ENCODE data around the gene APEX1. TPM values are rescaled to one million over a fixed set of nuclear protein-coding genes. Genes with fewer than 3 reads are reported as not detected.

The APEX1 gene
- total RNA-seq, 5 donors from 2014 or later (not counting 1 experiment from before 2014, with no cell fraction given) = 92.9 to 142 (median 120) TPM

DNA sequence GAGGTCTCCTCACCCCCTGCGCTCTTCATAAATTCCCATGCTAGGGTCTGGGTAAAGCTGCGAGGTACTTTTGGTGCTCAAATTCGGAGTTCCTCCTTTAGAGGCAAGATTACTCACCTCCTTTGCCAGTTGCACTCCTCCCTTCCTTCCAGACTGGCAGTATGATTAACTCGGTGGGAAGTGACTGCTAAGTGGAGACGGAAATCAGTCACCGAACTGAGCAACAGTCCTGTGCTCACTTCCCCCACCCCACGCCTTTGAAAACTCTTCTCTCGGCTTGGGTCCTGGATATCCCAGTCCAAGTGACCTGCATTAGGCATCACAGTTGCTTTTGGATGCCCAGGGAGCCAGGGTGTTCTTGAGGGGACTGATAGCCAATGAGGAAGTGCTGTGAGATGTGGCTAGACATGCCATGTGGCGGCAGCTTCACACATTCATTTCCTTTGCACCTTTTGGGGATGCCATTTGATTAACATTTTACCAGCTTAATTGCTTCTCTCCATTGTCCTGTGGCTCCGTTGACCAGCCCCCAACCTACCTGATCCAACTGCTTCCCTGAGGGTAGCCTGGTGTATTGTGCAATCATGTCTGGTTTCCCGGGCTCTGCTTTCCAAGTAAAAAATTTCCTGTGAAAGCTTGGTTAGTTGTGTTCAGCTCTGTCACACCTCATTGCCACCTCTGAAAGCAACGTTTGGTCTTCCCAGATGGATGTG, 15.0 kb downstream of the APEX1 start:
- ATAC-seq (replicated peaks in 1 of 4) (peak; percentile 40 to 55 (median 44)), DNase-seq (peak in 27 of 35 experiments; percentile 4 to 62 (median 19))
- Histone ChIP-seq H3K4me3 (ENCODE audit: control insufficient read depth in 1 of 2, extremely low read depth in 1 of 2, low read length in 1 of 2) (peak overlapping the region; percentile 74 to 86), H3K9me3 (no peaks in the 10 kb centered on the region), H3K4me1 (ENCODE audit: control insufficient read depth in 1 of 2, extremely low read depth in 1 of 2, insufficient read depth in 2 of 2, low read length in 2 of 2) (peaks cover 19 to 33% of the 10 kb centered on the region in 2 experiments), H3K36me3 (ENCODE audit: control insufficient read depth in 2 of 2, extremely low read depth in 1 of 2, insufficient read depth in 1 of 2, low read length in 1 of 2) (peaks cover 0 to 30% of the 10 kb centered on the region in 2 donors), H3K27me3 (replicated peaks in 1 of 2; ENCODE audit: control insufficient read depth in 2 of 2, extremely low read depth in 1 of 2, insufficient read depth in 2 of 2, low read length in 1 of 2) (no peaks in the 10 kb centered on the region), H3K27ac (ENCODE audit: low read length) (peak overlapping the region; percentile 59)
- POLR2A ChIA-PET = interaction anchor here (0.7 to 2.2 kb wide), 8 partner anchors 8 to 128 kb away, joined by 3 to 21 read pairs (median 3); partner anchors contain the start of genes PIP4P1 (in 2 of the 2), APEX1 (in 1 of the 2), OSGEP (in 1 of the 2) and PARP2 (in 1 of the 2)
- Mint-ChIP-seq H3K27me3 (no peaks in the 10 kb centered on the region), H3K4me1 (peaks cover 48 to 57% (median 56%) of the 10 kb centered on the region in 3 donors), H3K36me3 (peaks cover 36% of the 10 kb centered on the region), H3K27ac (peak overlapping the region; percentile 93 to 98), H3K9me3 (no peaks in the 10 kb centered on the region), H3K4me3 (peak overlapping the region; percentile 92 to 99 (median 97))
- WGBS (ENCODE audit: insufficient coverage) = no CpG with 5 or more reads among the region's 12 CpGs
- CTCF ChIA-PET = interaction anchor here (0.5 to 1.8 kb wide), 10 partner anchors 9 to 908 kb away, joined by 3 to 9 read pairs (median 4); partner anchors contain the start of gene PIP4P1 (in 1 of the 2)

DNA sequence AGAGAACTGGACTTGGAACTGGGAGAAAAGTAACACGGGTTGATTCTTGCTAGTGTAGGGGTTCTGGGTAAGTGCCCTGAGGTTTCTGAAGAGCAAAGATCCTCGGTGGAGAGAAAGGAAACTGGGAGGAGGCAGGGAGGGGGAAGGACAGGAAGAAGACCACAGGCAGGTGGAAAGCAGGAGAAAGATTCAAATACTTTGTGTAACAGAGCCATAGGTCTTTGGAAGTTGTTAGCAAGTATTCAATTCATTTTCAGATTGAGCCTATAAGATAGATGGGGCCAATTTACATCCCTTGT, 15.5 kb downstream of the APEX1 start:
- CTCF ChIA-PET = interaction anchor here in 1 of 2 donors (0.5 to 1.8 kb wide), 4 partner anchors 9 to 139 kb away, joined by 3 to 9 read pairs (median 4); partner anchors contain the start of gene PIP4P1
- peak overlapping the region; percentile 74 to 86 for H3K4me3 ChIP-seq (ENCODE audit: control insufficient read depth in 1 of 2, extremely low read depth in 1 of 2, low read length in 1 of 2)
- peaks cover 41% of the 10 kb centered on the region for H3K36me3 Mint-ChIP-seq
- ATAC-seq (replicated peaks in 1 of 4) (no peak), DNase-seq (no peak)
- POLR2A ChIA-PET = interaction anchor here (0.7 to 2.2 kb wide), 4 partner anchors 9 to 100 kb away, joined by 3 to 21 read pairs (median 8); partner anchors contain the start of genes APEX1 (in 1 of the 2), OSGEP (in 1 of the 2) and PIP4P1 (in 1 of the 2)
- H3K4me1 ChIP-seq (ENCODE audit: control insufficient read depth in 1 of 2, extremely low read depth in 1 of 2, insufficient read depth in 2 of 2, low read length in 2 of 2) = peaks cover 19 to 35% of the 10 kb centered on the region in 2 experiments
- no peaks in the 10 kb centered on the region for H3K27me3 ChIP-seq (replicated peaks in 1 of 2; ENCODE audit: control insufficient read depth in 2 of 2, extremely low read depth in 1 of 2, insufficient read depth in 2 of 2, low read length in 1 of 2)
- H3K27me3 Mint-ChIP-seq = no peaks in the 10 kb centered on the region
- H3K9me3 ChIP-seq = no peaks in the 10 kb centered on the region
- H3K4me3 Mint-ChIP-seq = peak overlapping the region; percentile 92 to 99 (median 97)
- peaks cover 0 to 35% of the 10 kb centered on the region in 2 donors for H3K36me3 ChIP-seq (ENCODE audit: control insufficient read depth in 2 of 2, extremely low read depth in 1 of 2, insufficient read depth in 1 of 2, low read length in 1 of 2)
- peak overlapping the region; percentile 93 to 98 for H3K27ac Mint-ChIP-seq
- WGBS (ENCODE audit: insufficient coverage) = 0% methylated on average over 2 of the region's 2 CpGs
- no peaks in the 10 kb centered on the region for H3K9me3 Mint-ChIP-seq
- H3K4me1 Mint-ChIP-seq = peaks cover 53 to 62% (median 61%) of the 10 kb centered on the region in 3 donors
- peak overlapping the region; percentile 59 for H3K27ac ChIP-seq (ENCODE audit: low read length)

GRCh38 chr14:20472536-20473169, 17.6 kb downstream of the APEX1 start:
- Mint-ChIP-seq H3K27ac (peak overlapping the region; percentile 87 to 88), H3K4me1 (peaks cover 74 to 82% (median 80%) of the 10 kb centered on the region in 3 donors), H3K9me3 (no peaks in the 10 kb centered on the region), H3K27me3 (no peaks in the 10 kb centered on the region), H3K36me3 (peaks cover 62% of the 10 kb centered on the region), H3K4me3 (peak overlapping the region; percentile 62 to 77 (median 73))
- Histone ChIP-seq H3K36me3 (ENCODE audit: control insufficient read depth in 2 of 2, extremely low read depth in 1 of 2, insufficient read depth in 1 of 2, low read length in 1 of 2) (peaks cover 9 to 48% of the 10 kb centered on the region in 2 donors), H3K4me3 (ENCODE audit: control insufficient read depth in 1 of 2, extremely low read depth in 1 of 2, low read length in 1 of 2) (no peak overlapping the region), H3K27ac (ENCODE audit: low read length) (no peak overlapping the region), H3K4me1 (ENCODE audit: control insufficient read depth in 1 of 2, extremely low read depth in 1 of 2, insufficient read depth in 2 of 2, low read length in 2 of 2) (peaks cover 37 to 56% of the 10 kb centered on the region in 2 experiments), H3K9me3 (no peaks in the 10 kb centered on the region), H3K27me3 (replicated peaks in 1 of 2; ENCODE audit: control insufficient read depth in 2 of 2, extremely low read depth in 1 of 2, insufficient read depth in 2 of 2, low read length in 1 of 2) (no peaks in the 10 kb centered on the region)
- ATAC-seq (replicated peaks in 1 of 4) (no peak), DNase-seq (no peak)
- POLR2A ChIA-PET = interaction anchor here in 1 of 2 donors (0.9 to 1.0 kb wide), 2 partner anchors 10 to 18 kb away, joined by 4 read pairs; partner anchors contain the start of genes APEX1 and OSGEP
- WGBS (ENCODE audit: insufficient coverage) = no CpG with 5 or more reads among the region's 2 CpGs
- CTCF ChIA-PET = interaction anchor here in 1 of 2 donors (1.3 kb wide), 2 partner anchors 11 kb away, joined by 4 read pairs; partner anchors contain the start of gene PIP4P1

DNA sequence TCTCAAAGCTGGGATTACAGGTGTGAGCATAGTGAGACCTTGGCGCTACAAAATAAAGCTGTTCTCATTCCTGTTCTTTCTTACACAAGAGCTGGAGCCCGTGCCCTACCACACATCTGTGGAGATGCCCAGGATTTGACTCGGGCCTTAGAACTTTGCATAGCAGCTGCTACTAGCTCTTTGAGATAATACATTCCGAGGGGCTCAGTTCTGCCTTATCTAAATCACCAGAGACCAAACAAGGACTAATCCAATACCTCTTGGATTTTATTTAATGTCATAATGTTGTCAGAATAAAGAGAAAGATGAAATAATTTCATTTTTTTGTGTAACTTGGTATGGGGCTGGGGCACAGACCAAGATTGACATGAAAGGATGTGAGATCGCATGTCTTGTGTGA, 21.8 kb downstream of the APEX1 start:
- Histone ChIP-seq H3K9me3 (no peaks in the 10 kb centered on the region), H3K27me3 (replicated peaks in 1 of 2; ENCODE audit: control insufficient read depth in 2 of 2, extremely low read depth in 1 of 2, insufficient read depth in 2 of 2, low read length in 1 of 2) (no peaks in the 10 kb centered on the region), H3K4me1 (ENCODE audit: control insufficient read depth in 1 of 2, extremely low read depth in 1 of 2, insufficient read depth in 2 of 2, low read length in 2 of 2) (peaks cover 41 to 46% of the 10 kb centered on the region in 2 experiments), H3K36me3 (ENCODE audit: control insufficient read depth in 2 of 2, extremely low read depth in 1 of 2, insufficient read depth in 1 of 2, low read length in 1 of 2) (peaks cover 9 to 59% of the 10 kb centered on the region in 2 donors), H3K4me3 (ENCODE audit: control insufficient read depth in 1 of 2, extremely low read depth in 1 of 2, low read length in 1 of 2) (peak overlapping the region in 1 of 2 donors; percentile 17), H3K27ac (ENCODE audit: low read length) (peak overlapping the region; percentile 76)
- peaks cover 0 to 4% (median 0%) of the 10 kb centered on the region in 3 donors for H3K9me3 Mint-ChIP-seq
- POLR2A ChIA-PET = interaction anchor here in 1 of 2 donors (0.9 kb wide), 1 partner anchor 13 kb away, joined by 4 read pairs; no protein-coding TSS in a partner anchor
- peak overlapping the region; percentile 94 for H3K27ac Mint-ChIP-seq
- H3K27me3 Mint-ChIP-seq = no peaks in the 10 kb centered on the region
- H3K4me3 Mint-ChIP-seq = peak overlapping the region; percentile 46 to 74 (median 52)
- CTCF ChIA-PET = interaction anchor here in 1 of 2 donors (0.8 kb wide), 1 partner anchor 149 kb away, joined by 4 read pairs; no protein-coding TSS in a partner anchor
- peaks cover 88 to 92% (median 88%) of the 10 kb centered on the region in 3 donors for H3K4me1 Mint-ChIP-seq
- peaks cover 71% of the 10 kb centered on the region for H3K36me3 Mint-ChIP-seq
- 49% methylated on average over 4 of the region's 5 CpGs for WGBS (ENCODE audit: insufficient coverage)
- peak in 1 of 4 experiments; percentile 7 for ATAC-seq (replicated peaks in 1 of 4)
- no peak for DNase-seq

DNA sequence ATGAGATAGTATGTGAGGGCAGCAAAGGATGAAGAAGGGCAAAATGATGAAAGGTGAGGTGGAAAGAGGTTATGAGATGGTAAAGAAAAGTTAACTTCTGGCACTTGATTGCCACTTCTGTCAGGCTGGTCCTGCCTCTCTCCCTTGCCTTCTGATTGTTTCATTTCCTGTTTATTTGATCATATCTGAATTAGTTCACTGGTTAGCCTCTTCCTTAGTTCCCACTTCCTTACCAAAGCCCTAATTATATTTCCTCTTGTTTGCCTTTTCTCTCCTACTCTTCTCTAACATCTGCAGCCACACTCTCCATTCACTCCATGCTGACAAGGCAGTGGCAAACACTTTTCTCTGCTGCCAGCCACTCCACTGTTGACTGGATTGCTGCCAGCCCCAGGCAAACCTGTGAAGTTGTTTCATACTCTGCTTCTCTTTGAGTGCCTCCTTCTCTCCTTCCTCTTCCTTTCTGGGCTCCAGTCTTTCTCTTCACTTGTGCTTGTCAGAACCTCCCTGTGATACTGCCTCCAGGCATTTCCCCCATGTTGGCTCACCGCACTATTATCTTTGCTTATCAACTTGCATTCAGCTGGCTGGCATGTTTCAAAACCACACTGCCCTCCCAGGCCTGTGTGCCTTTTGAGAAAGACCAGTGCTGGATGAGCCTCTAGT, 22.3 kb downstream of the APEX1 start:
- H3K4me1 Mint-ChIP-seq = peaks cover 87 to 92% (median 88%) of the 10 kb centered on the region in 3 donors
- H3K27ac Mint-ChIP-seq = peak overlapping the region; percentile 94
- peak; percentile 82 to 93 (median 86) for ATAC-seq (replicated peaks in 1 of 4)
- H3K36me3 Mint-ChIP-seq = peaks cover 66% of the 10 kb centered on the region
- H3K4me3 ChIP-seq (ENCODE audit: control insufficient read depth in 1 of 2, extremely low read depth in 1 of 2, low read length in 1 of 2) = peak overlapping the region; percentile 3 to 56
- peaks cover 9 to 56% of the 10 kb centered on the region in 2 donors for H3K36me3 ChIP-seq (ENCODE audit: control insufficient read depth in 2 of 2, extremely low read depth in 1 of 2, insufficient read depth in 1 of 2, low read length in 1 of 2)
- WGBS (ENCODE audit: insufficient coverage) = no CpG with 5 or more reads among the region's 1 CpG
- H3K27ac ChIP-seq (ENCODE audit: low read length) = peak overlapping the region; percentile 76
- H3K27me3 Mint-ChIP-seq = no peaks in the 10 kb centered on the region
- H3K4me3 Mint-ChIP-seq = peak overlapping the region; percentile 46 to 74 (median 52)
- ChIA-PET POLR2A (interaction anchor here in 1 of 2 donors (0.9 to 1.0 kb wide), 2 partner anchors 13 to 16 kb away, joined by 3 to 4 read pairs; partner anchors contain the start of gene PIP4P1), CTCF (interaction anchor here (0.8 kb wide), 2 partner anchors 22 to 149 kb away, joined by 4 to 5 read pairs; partner anchors contain the start of gene APEX1 (in 1 of the 2))
- H3K27me3 ChIP-seq (replicated peaks in 1 of 2; ENCODE audit: control insufficient read depth in 2 of 2, extremely low read depth in 1 of 2, insufficient read depth in 2 of 2, low read length in 1 of 2) = no peaks in the 10 kb centered on the region
- peaks cover 36 to 41% of the 10 kb centered on the region in 2 experiments for H3K4me1 ChIP-seq (ENCODE audit: control insufficient read depth in 1 of 2, extremely low read depth in 1 of 2, insufficient read depth in 2 of 2, low read length in 2 of 2)
- H3K9me3 Mint-ChIP-seq = peaks cover 0 to 4% (median 0%) of the 10 kb centered on the region in 3 donors
- no peaks in the 10 kb centered on the region for H3K9me3 ChIP-seq
- DNase-seq = peak in 32 of 35 experiments; percentile 4 to 54 (median 36)

Measured in T-cell (primary cell).